DND-41 (cell line): Measurements from ENCODE around the gene CD2AP.

Experiments
- ATAC-seq: fragments of 200-7000 bp; cut with Tn5 transposase; 3 replicates; pipeline ENCODE4 v1.9.1; 2021; ENCODE audit warnings: low read depth; ENCODE audit not compliant: insufficient read depth
- DNase-seq: peaks from one replicate; pipeline ENCODE4 v3.0.0-alpha.2; 2020
- H2AFZ ChIP-seq: 2 replicates; pipeline ENCODE4 v1.6.0; 2012; ENCODE audit warnings: low read depth, low read length
- H3K27ac ChIP-seq: 2 replicates; pipeline ENCODE4 v1.5.1; 2012; ENCODE audit warnings: low read length, inconsistent platforms
- H3K27me3 ChIP-seq: fragments of 200-600 bp; sonication (generic); 2 replicates; pipeline ENCODE4 v1.6.0; 2012; ENCODE audit warnings: low read length, mild to moderate bottlenecking, inconsistent platforms; ENCODE audit not compliant: insufficient read depth, poor library complexity
- H3K36me3 ChIP-seq: 2 replicates; pipeline ENCODE4 v1.5.1; 2012; ENCODE audit warnings: low read length, inconsistent platforms; ENCODE audit not compliant: insufficient read depth
- H3K4me1 ChIP-seq: 2 replicates; pipeline ENCODE4 v1.5.1; 2012; ENCODE audit warnings: mild to moderate bottlenecking, low read length; ENCODE audit not compliant: insufficient read depth
- H3K4me2 ChIP-seq: 2 replicates; pipeline ENCODE4 v1.6.0; 2012; ENCODE audit warnings: mild to moderate bottlenecking, moderate library complexity, low read length, inconsistent platforms; ENCODE audit not compliant: insufficient read depth
- H3K4me3 ChIP-seq, 2 experiments: fragments of 200-600 bp in 1 of 2; shearing (Covaris generic) in 1 of 2; 2 replicates each; pipeline ENCODE4 v1.5.1; 2012 to 2016; ENCODE audit warnings: inconsistent platforms in 2 of 2, low read length in 2 of 2, mild to moderate bottlenecking in 2 of 2, low read depth in 1 of 2, moderate library complexity in 1 of 2
- H3K79me2 ChIP-seq: 2 replicates; pipeline ENCODE4 v1.6.0; 2012; ENCODE audit warnings: low read length, inconsistent platforms; ENCODE audit not compliant: insufficient read depth
- H3K9ac ChIP-seq: 2 replicates; pipeline ENCODE4 v1.6.0; 2012; ENCODE audit warnings: low read depth, mild to moderate bottlenecking, inconsistent platforms, low read length, moderate library complexity
- H3K9me3 ChIP-seq: 2 replicates; pipeline ENCODE4 v1.5.1; 2012; ENCODE audit warnings: low read length, moderate library complexity, mild to moderate bottlenecking, inconsistent platforms; ENCODE audit not compliant: insufficient read depth, severe bottlenecking
- H4K20me1 ChIP-seq: 2 replicates; pipeline ENCODE4 v1.6.0; 2012; ENCODE audit warnings: low read length; ENCODE audit not compliant: insufficient read depth
- CTCF ChIP-seq: IDR thresholded peaks from 2 replicates; pipeline ENCODE4 v1.5.1; 2012; ENCODE audit warnings: borderline replicate concordance, low read length, moderate library complexity, mild to moderate bottlenecking; ENCODE audit not compliant: poor library complexity, severe bottlenecking; ENCODE audit errors: extremely low read depth
- EZH2 ChIP-seq: IDR thresholded peaks from 3 replicates; pipeline ENCODE4 v1.6.1; 2012; ENCODE audit warnings: borderline replicate concordance, low read depth, mild to moderate bottlenecking, moderate library complexity, low read length, inconsistent platforms; ENCODE audit not compliant: severe bottlenecking

The CD2AP gene

GRCh38 chr6:47525330-47526057, 47.9 kb downstream of the CD2AP start:
- peaks cover 10% of the 10 kb centered on the region; the same call in 1 of the 2 replicates for H3K36me3 ChIP-seq
- peaks cover 59% of the 10 kb centered on the region for H3K79me2 ChIP-seq
- H4K20me1 ChIP-seq: peaks cover 3% of the 10 kb centered on the region; the same call in 1 of the 2 replicates
- H3K9me3 ChIP-seq: no peaks in the 10 kb centered on the region
- no peak overlapping the region for H3K4me2 ChIP-seq
- no peak overlapping the region for H2AFZ ChIP-seq
- H3K4me1 ChIP-seq: no peaks in the 10 kb centered on the region
- no peak for ATAC-seq
- no peaks in the 10 kb centered on the region for H3K27me3 ChIP-seq
- H3K27ac ChIP-seq: no peak overlapping the region
- TF ChIP-seq CTCF: no peak
- TF ChIP-seq EZH2: no peak
- no peak overlapping the region for H3K9ac ChIP-seq
- no peak for DNase-seq
- no peak overlapping the region for H3K4me3 ChIP-seq

GRCh38 chr6:47527274-47527673, 49.7 kb downstream of the CD2AP start:
- no peak overlapping the region for H3K4me2 ChIP-seq
- H2AFZ ChIP-seq: no peak overlapping the region
- no peak overlapping the region for H3K4me3 ChIP-seq
- no peaks in the 10 kb centered on the region for H3K4me1 ChIP-seq
- H3K27me3 ChIP-seq: no peaks in the 10 kb centered on the region
- no peaks in the 10 kb centered on the region; the same call in 1 of the 2 replicates for H4K20me1 ChIP-seq
- ATAC-seq (no peak), DNase-seq (no peak)
- no peak overlapping the region for H3K27ac ChIP-seq
- TF ChIP-seq CTCF: no peak
- no peak for TF ChIP-seq EZH2
- peaks cover 48% of the 10 kb centered on the region for H3K79me2 ChIP-seq
- H3K9me3 ChIP-seq: no peaks in the 10 kb centered on the region
- H3K36me3 ChIP-seq: peaks cover 10% of the 10 kb centered on the region; the same call in 1 of the 2 replicates
- no peak overlapping the region for H3K9ac ChIP-seq

- H3K27me3 ChIP-seq: no peaks in the 10 kb centered on the region
- no peaks in the 10 kb centered on the region for H3K4me1 ChIP-seq
- no peak for ATAC-seq
- H2AFZ ChIP-seq: no peak overlapping the region
- no peak overlapping the region for H3K4me3 ChIP-seq
- H3K79me2 ChIP-seq: peaks cover 40% of the 10 kb centered on the region
- peaks cover 22% of the 10 kb centered on the region; the same call in 1 of the 2 replicates for H3K36me3 ChIP-seq
- TF ChIP-seq CTCF (no peak), EZH2 (no peak)
- H3K4me2 ChIP-seq: no peak overlapping the region
- H3K9ac ChIP-seq: no peak overlapping the region
- no peaks in the 10 kb centered on the region; the same call in 1 of the 2 replicates for H4K20me1 ChIP-seq
- no peak overlapping the region for H3K27ac ChIP-seq
- H3K9me3 ChIP-seq: no peaks in the 10 kb centered on the region
- DNase-seq: no peak
Measured at GRCh38 chr6:47529734-47530133, 52.1 kb downstream of the CD2AP start.
